ENCODE data around the gene ENPP3. TPM values are rescaled to one million over a fixed set of nuclear protein-coding genes. Genes with fewer than 3 reads are reported as not detected.

Gene ENPP3
- not detected in 2 replicates for total RNA-seq (2014; rRNA removed; shearing (Covaris generic))

DNA sequence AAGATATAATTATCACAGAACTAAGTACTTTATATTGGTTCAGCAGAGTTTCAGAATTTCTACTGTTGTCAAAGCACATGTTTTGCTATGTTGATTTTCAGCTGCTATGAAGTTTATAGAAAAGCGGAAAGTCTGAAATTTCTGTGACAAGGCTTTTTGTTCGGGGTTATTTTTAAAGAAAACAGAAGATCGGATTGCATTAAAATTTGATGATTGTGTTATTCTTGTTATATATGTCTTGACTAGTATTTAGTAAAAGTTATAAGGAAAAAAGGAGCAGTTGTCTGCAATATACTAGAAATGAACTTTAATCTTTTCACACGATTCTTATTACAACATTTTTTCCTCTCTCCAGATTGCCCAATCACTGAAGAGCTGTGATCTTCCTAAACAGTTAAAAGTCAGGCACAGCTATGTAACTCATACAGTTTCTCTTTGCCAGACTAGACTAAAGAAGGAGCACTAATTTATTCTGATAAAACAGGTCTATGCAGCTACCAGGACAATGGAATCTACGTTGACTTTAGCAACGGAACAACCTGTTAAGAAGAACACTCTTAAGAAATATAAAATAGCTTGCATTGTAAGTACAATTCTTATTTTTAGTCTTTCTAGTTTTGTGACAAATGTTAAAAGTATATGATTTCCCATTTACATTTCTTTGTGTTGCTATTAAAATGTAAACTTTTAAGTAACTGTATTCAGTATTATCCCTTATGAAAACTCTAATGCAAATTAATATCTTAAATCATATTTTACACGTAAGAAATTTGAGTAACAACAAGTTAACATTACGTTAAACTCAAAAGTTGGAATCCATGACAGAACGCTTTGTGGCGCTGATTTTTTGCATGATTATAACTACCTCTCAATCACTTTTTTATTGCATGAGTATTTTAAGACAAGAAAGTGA is at the start of gene ENPP3:
Gene ENPP3, plus strand, starts transcription at position 423 of the 913 bp plus-strand sequence. Its CDS starts 83 bp downstream, at position 506.
- in situ Hi-C loops (cut with HindIII; ENCODE audit: low sequenced_read_pairs), result no loop called here
- DNase-seq (ENCODE audit: low spot score), result no peak

DNA sequence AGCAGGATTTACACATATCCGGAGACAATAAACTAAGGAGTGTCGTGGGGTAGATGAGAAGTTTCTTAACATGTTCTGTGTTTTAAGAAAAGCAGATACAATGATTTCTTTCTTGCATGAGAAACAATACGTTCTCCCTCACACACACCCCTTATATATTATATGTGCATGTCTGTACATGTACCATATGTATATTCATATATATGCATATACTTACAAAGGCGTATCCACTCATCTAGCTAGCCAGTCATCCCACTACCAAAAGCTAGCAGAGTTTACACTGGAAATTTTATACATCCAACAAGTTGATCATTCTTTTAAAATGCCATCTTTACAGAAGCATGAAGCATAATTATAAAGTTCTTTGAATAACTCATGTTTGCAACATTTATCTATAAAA is 49.2 kb upstream of the ENPP3 start:
- no peak for DNase-seq (ENCODE audit: low spot score)
- in situ Hi-C loops (cut with HindIII; ENCODE audit: low sequenced_read_pairs), result no loop called here

DNA sequence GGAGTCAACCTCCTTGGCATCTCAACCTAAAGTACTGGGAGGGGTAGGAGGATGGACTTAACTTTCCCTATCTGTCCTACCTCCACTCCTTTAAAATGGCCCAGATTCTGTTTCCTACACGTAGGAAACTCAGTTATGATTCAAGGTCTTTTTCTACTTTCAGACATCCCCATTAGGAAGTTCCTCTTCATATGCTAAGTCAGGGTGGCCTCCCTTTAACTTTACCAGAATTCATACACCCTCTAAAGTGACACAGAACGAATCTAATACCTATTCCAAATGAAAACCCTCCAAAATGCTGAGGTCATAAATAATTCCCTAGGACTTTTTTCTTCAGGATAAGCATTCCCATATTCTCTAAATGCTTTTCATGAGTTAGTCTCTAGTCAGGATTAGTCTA is 48.5 kb upstream of the ENPP3 start:
- DNase-seq (ENCODE audit: low spot score), result no peak
- in situ Hi-C loops (cut with HindIII; ENCODE audit: low sequenced_read_pairs), result no loop called here

DNA sequence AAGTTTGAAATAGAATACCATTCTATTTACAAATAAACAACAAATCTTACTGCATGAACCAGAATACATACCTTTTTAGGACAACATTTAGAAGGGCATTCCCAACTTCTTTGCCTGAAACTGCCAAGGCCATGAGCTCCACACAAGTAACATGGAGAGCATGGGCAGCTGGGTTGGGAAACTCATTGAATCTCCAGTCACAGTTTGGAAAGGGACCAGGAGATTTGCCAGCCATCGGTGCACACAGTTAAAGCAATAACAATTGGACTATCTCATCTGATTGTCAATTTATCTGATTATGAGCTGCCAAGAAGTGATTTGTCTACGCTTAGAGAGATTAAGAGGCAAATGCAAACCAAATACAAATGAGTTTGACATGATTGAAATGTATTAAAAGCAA is 44.2 kb upstream of the ENPP3 start:
- in situ Hi-C loops (cut with HindIII; ENCODE audit: low sequenced_read_pairs), result no loop called here

DNA sequence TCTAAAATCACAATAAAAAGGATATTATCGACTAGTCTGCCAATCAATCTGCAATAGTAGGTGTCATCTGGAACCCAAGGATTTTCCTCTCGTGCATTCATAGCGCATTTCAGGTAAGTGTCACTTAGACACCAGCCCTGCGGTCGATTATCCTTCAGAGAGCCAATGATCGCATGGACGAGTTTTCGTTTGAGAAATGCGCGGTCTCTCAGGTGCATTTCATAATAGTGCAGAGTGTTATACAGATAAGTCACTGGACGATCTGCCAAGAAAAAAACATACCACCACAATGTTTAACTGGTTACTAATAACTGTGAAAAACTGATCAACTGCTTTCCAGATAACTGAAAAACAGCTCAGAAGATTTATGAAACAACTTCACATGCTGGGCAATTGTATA is 43.0 kb upstream of the ENPP3 start:
- DNase-seq (ENCODE audit: low spot score), result no peak
- in situ Hi-C loops (cut with HindIII; ENCODE audit: low sequenced_read_pairs), result no loop called here

More for the DNA sequence above, 44.2 kb upstream of the ENPP3 start:
- no peak for DNase-seq (ENCODE audit: low spot score)

DNA sequence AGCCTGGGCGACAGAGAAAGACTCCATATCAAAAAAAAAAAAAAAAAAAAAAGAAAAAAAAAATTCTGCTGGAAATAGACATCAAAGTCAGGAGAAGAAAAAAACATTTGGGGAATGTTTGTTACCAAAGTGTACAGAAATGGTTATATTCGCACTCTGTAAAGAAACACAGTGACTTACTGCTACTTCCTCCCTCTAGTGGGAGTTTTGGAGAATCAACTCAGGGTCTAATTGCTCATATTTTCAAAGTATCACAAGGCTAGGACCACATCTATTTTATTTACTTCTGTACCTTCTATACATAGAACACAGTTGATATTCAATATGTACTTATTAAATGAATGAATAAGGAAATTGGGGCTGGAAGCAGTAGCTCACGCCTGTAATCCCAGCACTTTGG is 39.7 kb upstream of the ENPP3 start:
- DNase-seq (ENCODE audit: low spot score), result peak; percentile 3
- in situ Hi-C loops (cut with HindIII; ENCODE audit: low sequenced_read_pairs), result no loop called here

DNA sequence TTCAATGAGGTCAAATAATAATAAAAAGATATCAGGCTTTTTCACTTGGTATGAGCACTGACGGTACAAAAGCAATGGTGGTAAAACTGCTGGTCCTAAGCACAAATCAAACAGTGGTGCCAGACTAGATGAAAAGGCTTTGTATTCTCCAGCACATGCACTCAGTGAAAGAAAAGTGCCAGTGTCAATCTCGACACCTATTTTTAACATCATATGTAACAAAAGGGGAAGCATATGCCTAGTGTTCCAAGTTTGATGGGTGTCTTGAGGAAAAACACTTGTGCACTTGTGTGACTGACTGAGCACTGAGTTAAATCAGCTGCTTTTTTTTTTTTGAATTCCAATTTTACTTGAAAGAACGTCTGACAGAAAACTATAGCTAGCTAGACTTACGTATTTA is 36.4 kb upstream of the ENPP3 start:
- in situ Hi-C loops (cut with HindIII; ENCODE audit: low sequenced_read_pairs), result no loop called here
- no peak for DNase-seq (ENCODE audit: low spot score)

DNA sequence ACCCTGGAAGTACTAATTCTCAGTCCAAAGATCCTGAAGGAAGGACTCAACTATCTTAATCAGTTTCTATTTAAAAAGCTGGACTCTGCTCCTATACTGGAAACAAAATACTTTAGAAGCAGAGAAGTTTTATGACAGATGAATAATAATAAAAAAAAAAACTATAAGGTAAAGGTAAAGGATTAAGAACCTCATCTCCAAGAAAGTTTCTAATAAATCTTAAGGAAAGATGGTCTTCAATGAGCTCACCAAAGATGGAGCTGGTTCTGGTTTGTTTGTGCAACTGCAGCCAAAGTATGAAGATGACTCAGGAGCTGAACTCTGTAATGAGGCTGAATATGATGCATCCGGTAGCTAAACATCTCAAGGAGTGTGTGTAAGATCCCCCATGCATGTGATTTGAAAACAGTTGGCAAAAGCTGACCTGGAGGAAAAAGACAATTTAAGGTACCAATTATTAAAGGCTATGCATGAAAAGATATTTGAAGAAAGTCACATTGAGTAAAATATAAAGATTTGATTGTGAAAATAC is 34.3 kb upstream of the ENPP3 start:
- no peak for DNase-seq (ENCODE audit: low spot score)
- in situ Hi-C loops (cut with HindIII; ENCODE audit: low sequenced_read_pairs), result no loop called here

DNA sequence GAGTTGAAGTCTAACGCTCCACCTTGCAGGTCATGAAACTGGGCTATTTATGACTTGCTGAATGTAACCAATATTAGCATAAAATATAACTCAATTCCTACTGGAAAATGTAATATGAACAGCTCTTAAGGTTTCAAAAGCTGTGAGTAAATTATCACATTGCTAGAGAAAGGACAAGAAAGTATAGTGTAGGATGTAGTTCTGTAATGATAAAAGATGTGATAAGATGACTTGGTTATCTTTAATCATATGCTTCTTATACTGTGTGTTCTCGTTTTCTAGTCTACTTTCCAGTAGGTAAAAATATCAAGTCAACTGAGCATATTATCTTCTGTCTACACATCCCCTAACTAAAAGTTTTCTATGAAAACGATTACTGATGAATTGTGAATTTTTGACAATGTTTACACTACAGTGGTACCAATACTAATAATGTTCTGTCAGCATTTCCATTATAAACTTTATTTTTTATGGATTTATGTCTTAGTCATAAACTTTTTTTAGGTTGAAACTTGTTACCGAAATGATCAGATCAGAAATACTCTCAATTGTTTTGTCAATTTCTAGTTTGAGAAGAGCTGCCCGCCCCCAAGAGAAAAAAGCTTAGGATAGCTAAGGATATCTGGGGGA is 23.7 kb upstream of the ENPP3 start:
- in situ Hi-C loops (cut with HindIII; ENCODE audit: low sequenced_read_pairs), result no loop called here
- no peak for DNase-seq (ENCODE audit: low spot score)

DNA sequence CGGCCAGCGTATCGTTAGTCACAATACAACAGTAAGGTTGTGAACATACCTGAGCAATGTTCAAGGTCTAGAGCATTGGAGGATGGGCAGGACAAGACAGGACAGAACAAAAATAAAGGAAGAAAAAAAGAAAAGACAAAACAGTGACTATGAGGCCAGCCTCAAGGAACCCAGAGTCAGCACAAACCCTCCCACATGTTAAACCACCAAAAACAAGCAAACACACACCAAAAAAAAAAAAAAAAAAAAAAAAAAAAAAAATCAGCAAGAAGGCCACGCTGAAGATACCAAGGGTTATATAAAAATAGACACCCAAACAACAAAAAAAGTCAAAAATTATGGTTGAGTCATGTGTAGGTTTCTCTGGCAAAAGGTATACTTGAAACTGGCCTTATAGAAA is 21.8 kb upstream of the ENPP3 start:
- in situ Hi-C loops (cut with HindIII; ENCODE audit: low sequenced_read_pairs), result no loop called here
- no peak for DNase-seq (ENCODE audit: low spot score)

DNA sequence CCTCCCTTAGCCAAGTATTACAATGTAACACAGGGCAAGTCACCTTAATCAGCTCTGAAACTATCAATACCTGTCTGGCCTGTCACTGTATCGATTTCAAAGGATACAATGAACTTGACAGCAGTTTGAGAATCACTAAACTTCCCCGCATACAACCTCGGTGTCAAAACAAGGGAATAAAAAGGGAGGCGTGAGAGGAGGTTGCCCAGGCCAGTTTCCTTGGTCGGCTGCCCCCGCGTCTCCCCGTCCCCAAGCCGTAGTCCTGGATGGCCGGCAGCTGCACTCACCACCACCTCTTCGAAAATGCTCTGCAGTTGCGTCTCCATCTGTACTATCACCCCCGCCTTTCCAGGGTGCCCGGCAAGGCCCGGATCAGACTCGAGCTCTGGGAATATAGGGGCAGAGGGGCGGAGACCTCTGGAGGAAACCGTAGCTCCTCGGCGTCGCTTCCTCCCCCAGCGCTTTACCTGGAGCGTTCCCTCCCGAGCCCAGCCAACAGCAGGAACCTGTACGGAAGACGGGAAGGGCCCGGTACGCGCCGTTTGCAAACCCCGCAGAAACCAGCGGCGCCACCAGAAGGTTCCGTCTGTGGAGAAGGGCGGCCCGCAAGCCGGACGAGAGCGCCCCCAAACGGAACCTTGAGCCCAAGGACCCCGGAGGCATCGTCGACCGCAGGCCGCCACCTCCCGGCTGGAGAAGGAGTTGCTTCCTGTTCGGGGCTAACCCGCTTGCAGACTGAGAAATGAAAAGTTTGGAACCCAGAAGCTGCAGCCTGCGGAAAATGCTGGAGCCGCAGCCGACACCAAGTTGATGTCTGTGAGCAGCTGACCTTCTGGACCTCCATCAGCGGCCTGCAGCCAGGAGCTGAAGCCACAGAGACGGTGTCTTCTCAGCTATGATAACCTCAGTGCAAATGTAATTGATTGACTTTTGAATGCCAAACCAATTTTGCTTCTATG is 9.1 kb upstream of the ENPP3 start, which contains the start of gene MED23:
Gene MED23, minus strand, starts transcription at position 519 of the 959 bp plus-strand sequence. Its CDS starts 193 bp downstream, at position 326.
- DNase-seq (ENCODE audit: low spot score), result peak; percentile 93
- in situ Hi-C loops (cut with HindIII; ENCODE audit: low sequenced_read_pairs), result no loop called here

DNA sequence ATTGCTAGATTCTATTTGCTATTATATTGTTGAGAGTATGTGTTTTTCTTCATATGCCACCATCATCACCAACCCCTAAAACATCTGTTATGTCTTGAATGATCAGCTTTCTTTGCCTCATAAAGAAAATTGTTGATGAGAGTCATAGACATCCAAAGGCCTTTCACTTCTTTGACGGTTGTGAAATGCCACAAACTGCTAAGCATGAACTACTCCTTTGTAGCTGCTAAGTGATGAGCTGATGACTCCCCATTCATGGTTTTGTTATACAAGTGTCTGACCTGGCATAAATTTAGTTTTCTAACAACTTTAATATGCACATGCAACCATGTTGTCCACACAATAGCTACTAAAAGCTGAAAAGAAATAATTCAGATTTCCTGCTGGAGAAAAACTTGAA is 8.4 kb upstream of the ENPP3 start:
- in situ Hi-C loops (cut with HindIII; ENCODE audit: low sequenced_read_pairs), result no loop called here
- peak; percentile 32 for DNase-seq (ENCODE audit: low spot score)

DNA sequence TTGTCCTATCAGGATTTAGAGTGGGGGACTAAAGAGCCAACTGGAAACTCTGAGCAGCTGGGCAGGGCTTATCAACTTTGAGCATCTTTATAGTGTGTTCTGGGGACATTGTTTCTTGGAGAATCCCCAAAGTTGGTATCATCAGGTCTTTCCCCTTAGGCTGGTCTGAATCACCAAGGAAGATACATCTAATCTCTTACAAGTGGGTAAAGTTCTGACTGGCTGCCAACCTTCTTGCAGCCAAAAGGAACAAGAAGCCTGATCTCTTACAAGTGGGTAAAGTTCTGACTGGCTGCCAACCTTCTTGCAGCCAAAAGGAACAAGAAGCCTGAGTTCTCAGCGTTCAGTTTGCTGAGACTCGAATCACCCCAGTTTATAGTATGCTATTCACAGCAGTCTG is 7.5 kb upstream of the ENPP3 start:
- in situ Hi-C loops (cut with HindIII; ENCODE audit: low sequenced_read_pairs), result no loop called here
- peak; percentile 4 for DNase-seq (ENCODE audit: low spot score)

DNA sequence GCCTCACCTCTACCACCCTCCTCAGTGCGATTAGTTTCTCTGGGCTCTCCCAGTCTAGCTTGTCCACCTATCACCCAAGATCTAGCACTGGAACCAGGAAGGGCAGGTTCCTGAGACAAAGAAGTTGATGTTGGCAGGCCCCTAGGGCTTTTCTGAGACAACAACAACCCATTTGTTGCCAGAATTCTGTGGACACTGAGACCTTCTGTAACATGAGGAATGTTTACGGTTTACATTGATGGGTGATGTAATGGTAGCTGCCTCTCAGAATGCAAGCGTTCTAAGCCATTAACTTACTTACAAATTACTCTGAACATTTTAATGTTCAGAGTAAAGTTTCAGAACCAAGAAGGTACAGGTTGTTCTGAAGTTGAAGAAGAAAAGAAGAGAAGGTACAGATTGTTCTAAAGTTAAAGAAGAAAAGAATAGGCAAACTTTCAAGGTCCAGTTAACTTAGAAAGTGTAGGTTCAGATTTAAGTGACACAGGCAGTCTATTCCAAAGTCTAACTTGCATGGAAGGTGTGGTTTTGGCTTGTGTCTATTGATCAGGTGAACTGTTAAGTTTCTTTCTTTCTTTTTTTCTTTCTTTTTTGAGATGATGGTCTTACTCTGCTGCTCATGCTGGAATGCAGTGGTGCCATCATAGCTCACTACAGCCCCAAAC is 5.3 kb upstream of the ENPP3 start:
- in situ Hi-C loops (cut with HindIII; ENCODE audit: low sequenced_read_pairs), result no loop called here
- no peak for DNase-seq (ENCODE audit: low spot score)

DNA sequence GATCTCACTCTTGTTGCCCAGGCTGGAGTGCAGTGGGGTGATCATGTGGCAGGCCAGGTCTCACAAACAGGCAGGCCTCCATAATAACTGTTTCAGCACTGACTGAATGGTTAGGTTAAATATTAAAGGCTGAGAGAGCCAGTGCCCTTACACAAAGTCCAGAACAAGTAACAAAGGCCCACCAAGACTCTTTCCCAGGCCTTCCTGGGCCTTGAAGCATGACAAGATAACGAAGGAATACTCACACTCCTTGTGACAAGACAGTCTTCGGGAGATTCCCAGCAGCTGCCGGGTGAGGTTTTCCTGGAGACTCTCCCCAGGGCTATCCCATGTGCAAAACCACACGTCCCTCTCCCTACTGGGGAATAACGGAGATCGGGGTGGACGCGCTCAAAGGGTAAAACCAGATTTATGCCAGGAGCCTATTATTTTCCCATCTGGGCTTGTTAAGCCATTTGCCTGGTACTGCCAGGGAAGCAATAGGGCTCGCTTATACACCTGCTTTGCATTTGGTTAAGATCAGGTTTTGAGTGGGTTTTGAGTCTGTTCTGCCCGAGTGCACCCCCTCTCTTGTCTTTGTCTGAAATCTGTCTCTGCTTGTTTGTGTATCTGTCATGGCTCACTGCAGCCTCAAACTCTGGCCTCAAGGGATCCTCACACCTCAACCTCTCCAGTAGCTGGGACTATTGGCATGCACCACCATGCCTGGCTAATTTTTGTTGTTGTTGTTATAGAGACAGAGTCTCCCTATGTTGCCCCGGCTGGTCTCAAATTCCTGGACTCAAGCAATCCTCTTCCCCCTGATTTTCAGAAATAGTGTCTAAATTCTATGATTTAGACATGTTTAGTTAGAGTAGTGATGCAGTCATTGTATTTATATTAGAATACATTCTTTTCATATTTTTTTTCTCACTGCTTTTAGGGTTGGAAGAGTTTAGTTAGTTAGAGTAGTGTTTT is 1.4 kb upstream of the ENPP3 start:
- DNase-seq (ENCODE audit: low spot score), result no peak
- in situ Hi-C loops (cut with HindIII; ENCODE audit: low sequenced_read_pairs), result no loop called here

DNA sequence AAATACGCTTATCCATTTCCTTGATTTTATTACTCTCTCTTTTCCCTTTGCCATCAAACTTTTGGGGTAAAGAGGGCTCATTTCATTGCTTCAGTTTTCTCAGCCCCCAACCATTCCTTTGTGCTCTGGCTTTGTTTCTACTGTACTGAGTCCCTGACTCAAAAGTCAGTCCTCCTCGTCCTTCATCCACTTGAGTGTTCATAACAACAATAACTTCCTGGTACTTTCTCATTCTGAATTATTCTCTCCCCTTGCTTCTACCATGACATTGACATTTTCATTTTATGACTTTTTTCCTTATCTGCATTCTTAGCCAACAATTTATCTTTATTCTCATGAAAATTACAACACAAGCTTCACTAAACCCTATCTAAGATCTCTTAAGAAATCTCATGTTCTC is 911 bp downstream of the ENPP3 start:
- in situ Hi-C loops (cut with HindIII; ENCODE audit: low sequenced_read_pairs), result no loop called here
- no peak for DNase-seq (ENCODE audit: low spot score)

DNA sequence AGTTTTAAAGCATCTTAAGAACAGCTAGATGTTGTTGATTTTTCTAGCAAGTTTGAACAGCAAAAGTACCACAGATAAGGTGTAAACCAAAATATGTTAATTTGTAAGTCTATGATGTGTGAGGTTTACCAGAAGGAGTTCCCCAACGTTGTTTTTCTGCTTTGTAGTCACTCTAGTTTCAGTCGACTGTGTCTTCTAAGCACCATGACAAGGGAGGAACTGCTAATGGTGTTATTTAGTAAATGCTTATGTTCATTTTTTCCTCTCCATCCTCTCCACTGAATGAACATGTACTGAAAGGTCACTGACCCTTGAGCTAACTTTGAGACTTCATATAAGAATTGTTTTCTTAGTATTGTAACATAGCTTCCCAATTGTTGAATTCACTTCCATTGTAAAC is 3.0 kb downstream of the ENPP3 start:
- in situ Hi-C loops (cut with HindIII; ENCODE audit: low sequenced_read_pairs), result no loop called here
- no peak for DNase-seq (ENCODE audit: low spot score)

DNA sequence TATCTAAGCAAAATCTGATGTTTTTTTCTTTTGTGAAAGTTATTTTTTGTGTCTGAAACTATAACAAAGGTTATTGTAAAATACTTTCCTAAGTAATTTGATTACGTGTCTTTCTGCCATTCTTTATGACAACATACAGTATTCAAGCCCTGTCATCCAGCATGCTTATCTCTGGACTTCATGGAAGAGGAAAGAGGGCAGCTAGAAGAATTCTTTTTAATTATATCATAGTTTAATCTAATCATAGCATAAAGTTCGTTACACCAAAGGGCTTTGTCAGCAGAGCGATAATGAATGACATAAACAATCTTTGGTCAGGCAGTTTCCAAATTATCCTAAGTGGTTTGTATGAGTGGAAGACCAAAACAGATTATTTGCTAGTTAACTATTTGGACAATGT is 3.5 kb downstream of the ENPP3 start:
- in situ Hi-C loops (cut with HindIII; ENCODE audit: low sequenced_read_pairs), result no loop called here
- no peak for DNase-seq (ENCODE audit: low spot score)
